ENCODE measurements around the gene CNTNAP2.

- TF ChIP-seq CTCF (IDR thresholded peaks at IDR 0.05; ENCODE audit: insufficient read depth, low read length, poor library complexity, severe bottlenecking): no peak
- no peak for TF ChIP-seq EZH2phosphoT487 (conservative IDR thresholded peaks at IDR 0.05; ENCODE audit: low read length)
These were observed 2202.2 kb downstream of the CNTNAP2 start for GRCh38 chr7:148318838-148319237.
